ENCODE data around the gene SPTBN1. TPM values are rescaled to one million over a fixed set of nuclear protein-coding genes. Genes with fewer than 3 reads are reported as not detected.

The SPTBN1 gene
- total and polyA plus RNA-seq, 9 of the 15 experiments (the other 6 are each of a cell fraction or from before 2014, with no cell fraction given), result 8.9 to 66.8 (median 31.4) TPM

DNA sequence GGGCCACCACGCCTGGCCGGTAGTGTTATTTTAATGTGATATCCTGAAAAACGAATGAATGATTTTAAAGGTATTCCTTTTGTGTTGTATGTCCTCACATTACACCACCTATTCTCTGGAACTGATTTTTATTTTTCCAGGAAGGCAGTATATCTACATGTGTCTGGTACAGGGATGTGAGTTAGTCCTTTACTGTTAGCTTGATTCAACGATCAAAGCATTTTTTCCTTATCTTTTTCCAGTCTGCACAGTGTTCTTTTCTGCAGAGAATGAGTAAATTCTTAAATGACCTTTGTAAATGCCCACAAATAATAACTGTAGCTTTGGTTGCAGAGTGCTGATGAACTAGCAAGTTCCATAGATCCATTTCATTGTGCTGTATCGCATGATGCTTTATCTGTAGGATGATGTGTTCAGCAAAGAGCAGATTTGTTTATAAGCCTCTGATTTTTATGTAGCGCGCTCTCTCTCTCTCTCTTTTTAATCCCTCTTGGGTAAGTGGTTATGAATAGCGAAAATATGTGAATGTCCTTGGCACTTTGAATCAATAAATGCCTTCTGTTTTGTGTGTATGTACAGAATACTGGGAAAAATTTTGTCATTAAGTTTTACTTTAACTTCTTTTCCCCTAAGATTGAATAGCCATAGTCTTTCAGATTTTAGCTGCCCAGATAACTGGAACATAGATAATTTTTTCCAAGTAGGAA, 184.9 kb downstream of the SPTBN1 start:
- Histone ChIP-seq H3K79me2 (ENCODE audit: control insufficient read depth, insufficient read depth, low read length) (no peaks in the 10 kb centered on the region), H3K27me3 (ENCODE audit: control insufficient read depth in 2 of 2, insufficient read depth in 2 of 2, low read length in 2 of 2) (no peaks in the 10 kb centered on the region), H3K9me1 (ENCODE audit: control insufficient read depth, insufficient read depth, low read length) (no peaks in the 10 kb centered on the region), H3K9ac (ENCODE audit: insufficient read depth in 1 of 2, low read depth in 2 of 2, low read length in 2 of 2) (no peak overlapping the region), H3K9me3 (replicated peaks; ENCODE audit: control insufficient read depth, insufficient read depth, low read depth, low read length) (no peaks in the 10 kb centered on the region), H2AFZ (ENCODE audit: low read depth, low read length) (no peak overlapping the region), H3K4me2 (ENCODE audit: insufficient read depth, low read length) (no peak overlapping the region), H3K4me3 (no peak overlapping the region), H3K36me3 (ENCODE audit: control insufficient read depth, insufficient read depth, low read length) (peaks cover 69% of the 10 kb centered on the region), H4K20me1 (replicated peaks; ENCODE audit: control insufficient read depth, insufficient read depth, low read length) (no peaks in the 10 kb centered on the region), H3K27ac (ENCODE audit: extremely low read depth, low read depth, low read length) (no peak overlapping the region), H3K4me1 (replicated peaks in 1 of 2; ENCODE audit: control insufficient read depth in 2 of 2, insufficient read depth in 2 of 2, low read length in 2 of 2) (0 out of 5 replicates have a peak, but pooled peaks cover 0 to 3% of the 10 kb centered on the region in 2 experiments)
- ATAC-seq (no peak), DNase-seq (ENCODE audit: extremely low read depth in 1 of 4, low spot score in 3 of 4) (no peak), FAIRE-seq (no peak)
- ChIA-PET POLR2A (interaction anchor here (0.7 kb wide), 1 partner anchor 81 kb away, joined by 3 read pairs; no protein-coding TSS in a partner anchor), CTCF (ENCODE audit: low intra/inter-chr PET ratio) (no interaction called here)
- intact Hi-C loops (cut with micrococcal nuclease), result no loop called here
- BruUV-seq (replicated peaks), result no TSS peak
- in situ Hi-C loops (cut with MboI), result loop anchor here (10.0 kb wide), 1 partner anchor 116 kb away; no protein-coding TSS in a partner anchor
- 61% methylated on average over 8 of the region's 8 CpGs for WGBS (ENCODE audit: insufficient coverage, low coverage, missing lambda C conversion rate)
- TF ChIP-seq ZKSCAN1 (IDR thresholded peaks at IDR 0.05; ENCODE audit: low read depth, low read length) (no peak), RFX5 (IDR thresholded peaks at IDR 0.05; ENCODE audit: low read depth, low read length) (no peak), L3MBTL2 (IDR thresholded peaks at IDR 0.05) (no peak), SETDB1 (IDR thresholded peaks at IDR 0.05; ENCODE audit: low read length) (no peak), HIVEP1 (CRISPR knock-in tag; IDR thresholded peaks at IDR 0.05) (no peak), PHF21A (IDR thresholded peaks at IDR 0.05; ENCODE audit: borderline replicate concordance, low read depth) (no peak)
- TF ChIP-seq, protein P1, sequence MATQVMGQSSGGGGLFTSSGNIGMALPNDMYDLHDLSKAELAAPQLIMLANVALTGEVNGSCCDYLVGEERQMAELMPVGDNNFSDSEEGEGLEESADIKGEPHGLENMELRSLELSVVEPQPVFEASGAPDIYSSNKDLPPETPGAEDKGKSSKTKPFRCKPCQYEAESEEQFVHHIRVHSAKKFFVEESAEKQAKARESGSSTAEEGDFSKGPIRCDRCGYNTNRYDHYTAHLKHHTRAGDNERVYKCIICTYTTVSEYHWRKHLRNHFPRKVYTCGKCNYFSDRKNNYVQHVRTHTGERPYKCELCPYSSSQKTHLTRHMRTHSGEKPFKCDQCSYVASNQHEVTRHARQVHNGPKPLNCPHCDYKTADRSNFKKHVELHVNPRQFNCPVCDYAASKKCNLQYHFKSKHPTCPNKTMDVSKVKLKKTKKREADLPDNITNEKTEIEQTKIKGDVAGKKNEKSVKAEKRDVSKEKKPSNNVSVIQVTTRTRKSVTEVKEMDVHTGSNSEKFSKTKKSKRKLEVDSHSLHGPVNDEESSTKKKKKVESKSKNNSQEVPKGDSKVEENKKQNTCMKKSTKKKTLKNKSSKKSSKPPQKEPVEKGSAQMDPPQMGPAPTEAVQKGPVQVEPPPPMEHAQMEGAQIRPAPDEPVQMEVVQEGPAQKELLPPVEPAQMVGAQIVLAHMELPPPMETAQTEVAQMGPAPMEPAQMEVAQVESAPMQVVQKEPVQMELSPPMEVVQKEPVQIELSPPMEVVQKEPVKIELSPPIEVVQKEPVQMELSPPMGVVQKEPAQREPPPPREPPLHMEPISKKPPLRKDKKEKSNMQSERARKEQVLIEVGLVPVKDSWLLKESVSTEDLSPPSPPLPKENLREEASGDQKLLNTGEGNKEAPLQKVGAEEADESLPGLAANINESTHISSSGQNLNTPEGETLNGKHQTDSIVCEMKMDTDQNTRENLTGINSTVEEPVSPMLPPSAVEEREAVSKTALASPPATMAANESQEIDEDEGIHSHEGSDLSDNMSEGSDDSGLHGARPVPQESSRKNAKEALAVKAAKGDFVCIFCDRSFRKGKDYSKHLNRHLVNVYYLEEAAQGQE (IDR thresholded peaks at IDR 0.05; ENCODE audit: borderline replicate concordance), result no peak
- TF ChIP-seq, protein P1 (CRISPR knock-in tag; IDR thresholded peaks at IDR 0.05; ENCODE audit: low read depth), result no peak
- TF ChIP-seq, protein P2, sequence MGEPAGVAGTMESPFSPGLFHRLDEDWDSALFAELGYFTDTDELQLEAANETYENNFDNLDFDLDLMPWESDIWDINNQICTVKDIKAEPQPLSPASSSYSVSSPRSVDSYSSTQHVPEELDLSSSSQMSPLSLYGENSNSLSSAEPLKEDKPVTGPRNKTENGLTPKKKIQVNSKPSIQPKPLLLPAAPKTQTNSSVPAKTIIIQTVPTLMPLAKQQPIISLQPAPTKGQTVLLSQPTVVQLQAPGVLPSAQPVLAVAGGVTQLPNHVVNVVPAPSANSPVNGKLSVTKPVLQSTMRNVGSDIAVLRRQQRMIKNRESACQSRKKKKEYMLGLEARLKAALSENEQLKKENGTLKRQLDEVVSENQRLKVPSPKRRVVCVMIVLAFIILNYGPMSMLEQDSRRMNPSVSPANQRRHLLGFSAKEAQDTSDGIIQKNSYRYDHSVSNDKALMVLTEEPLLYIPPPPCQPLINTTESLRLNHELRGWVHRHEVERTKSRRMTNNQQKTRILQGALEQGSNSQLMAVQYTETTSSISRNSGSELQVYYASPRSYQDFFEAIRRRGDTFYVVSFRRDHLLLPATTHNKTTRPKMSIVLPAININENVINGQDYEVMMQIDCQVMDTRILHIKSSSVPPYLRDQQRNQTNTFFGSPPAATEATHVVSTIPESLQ (CRISPR knock-in tag; IDR thresholded peaks at IDR 0.05), result no peak

Data from K562 (cell line).